ENCODE measurements around the gene KCNJ18.
"Not testable (repeated sequence)": the region's sequence is repeated elsewhere in the genome, so short reads cannot be mapped to it uniquely, and the experiment has no call there.

Gene KCNJ18

DNA sequence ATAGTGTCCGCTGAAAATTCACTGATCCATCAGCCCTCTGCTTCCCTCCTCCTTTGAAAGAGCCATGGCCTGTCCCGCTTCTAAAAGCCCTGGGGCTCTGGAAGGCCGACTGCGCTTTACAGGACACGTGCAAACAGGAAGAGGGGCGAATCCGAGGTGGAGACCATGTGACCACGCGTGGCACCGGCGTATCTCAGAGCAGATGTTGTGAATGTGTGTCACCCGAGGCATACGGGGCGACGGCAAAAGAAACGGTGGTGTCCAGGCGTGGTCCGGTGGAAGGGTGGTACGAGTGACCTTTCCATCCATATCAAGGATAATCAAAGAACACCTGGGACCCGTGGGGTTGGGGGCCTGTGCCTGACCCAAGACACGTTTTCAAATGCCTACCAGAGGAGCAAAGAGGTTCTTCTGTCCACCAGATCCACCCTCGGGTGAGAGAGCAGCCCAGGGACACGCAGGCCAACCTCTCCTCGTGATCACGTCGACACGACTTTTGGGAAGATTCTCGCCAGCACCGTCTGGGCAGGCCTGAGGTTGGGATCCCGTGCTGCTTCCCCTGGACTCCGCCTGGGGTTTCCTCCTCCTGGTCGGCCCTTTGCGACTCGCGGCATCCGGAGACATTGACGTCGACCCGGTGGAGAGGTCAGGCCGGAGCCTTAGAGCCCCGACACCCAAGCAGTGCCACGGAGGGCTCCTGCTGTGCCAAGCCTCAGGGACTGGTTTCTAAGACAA is 7.1 kb upstream of the KCNJ18 start:
- H3K27ac ChIP-seq; H3K4me3 ChIP-seq; DNase-seq (ENCODE audit: low spot score): not testable (repeated sequence)

DNA sequence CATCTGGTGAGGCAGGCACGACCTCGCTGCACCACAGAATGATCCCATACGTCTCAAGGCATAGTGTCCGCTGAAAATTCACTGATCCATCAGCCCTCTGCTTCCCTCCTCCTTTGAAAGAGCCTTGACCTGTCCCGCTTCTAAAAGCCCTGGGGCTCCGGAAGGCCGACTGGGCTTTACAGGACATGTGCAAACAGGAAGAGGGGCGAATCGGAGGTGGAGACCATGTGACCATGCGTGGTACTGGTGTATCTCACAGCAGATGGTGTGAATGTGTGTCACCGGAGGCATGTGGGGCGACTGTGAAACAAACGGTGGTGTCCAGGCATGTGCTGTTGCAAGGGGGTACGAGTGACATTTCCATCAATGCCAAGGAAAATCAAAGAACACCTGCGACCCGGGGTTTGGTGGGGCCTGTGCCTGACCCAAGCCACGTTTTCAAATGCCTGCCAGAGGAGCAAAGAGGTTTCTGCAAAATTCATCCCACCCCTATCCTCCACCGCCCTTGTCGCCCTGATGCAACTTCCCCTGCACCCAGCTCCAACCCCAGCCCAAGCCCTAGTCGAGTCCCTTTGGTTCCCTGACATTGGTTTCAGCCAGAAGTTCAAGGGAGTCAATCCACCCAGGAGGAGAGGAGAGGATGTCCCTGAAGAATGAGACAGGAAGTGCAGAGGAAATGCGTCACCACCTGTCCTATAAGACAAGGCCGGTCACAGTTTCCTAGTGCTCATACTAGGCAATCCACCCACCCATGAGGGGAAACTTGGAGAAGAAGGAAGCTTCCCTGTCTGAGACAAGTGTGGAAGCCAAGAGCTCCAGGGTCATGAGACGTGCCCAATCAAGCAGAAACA is 5.9 kb upstream of the KCNJ18 start:
- H3K27ac ChIP-seq: no peak overlapping the region
- no peak overlapping the region for H3K4me3 ChIP-seq
- DNase-seq (ENCODE audit: low spot score): no peak
- no peak for TF ChIP-seq CTCF (IDR thresholded peaks at IDR 0.05)

GRCh38 chr17:21687136-21687953 is 5.0 kb upstream of the KCNJ18 start:
- DNase-seq (ENCODE audit: low spot score): no peak
- no peak for TF ChIP-seq CTCF (IDR thresholded peaks at IDR 0.05)

DNA sequence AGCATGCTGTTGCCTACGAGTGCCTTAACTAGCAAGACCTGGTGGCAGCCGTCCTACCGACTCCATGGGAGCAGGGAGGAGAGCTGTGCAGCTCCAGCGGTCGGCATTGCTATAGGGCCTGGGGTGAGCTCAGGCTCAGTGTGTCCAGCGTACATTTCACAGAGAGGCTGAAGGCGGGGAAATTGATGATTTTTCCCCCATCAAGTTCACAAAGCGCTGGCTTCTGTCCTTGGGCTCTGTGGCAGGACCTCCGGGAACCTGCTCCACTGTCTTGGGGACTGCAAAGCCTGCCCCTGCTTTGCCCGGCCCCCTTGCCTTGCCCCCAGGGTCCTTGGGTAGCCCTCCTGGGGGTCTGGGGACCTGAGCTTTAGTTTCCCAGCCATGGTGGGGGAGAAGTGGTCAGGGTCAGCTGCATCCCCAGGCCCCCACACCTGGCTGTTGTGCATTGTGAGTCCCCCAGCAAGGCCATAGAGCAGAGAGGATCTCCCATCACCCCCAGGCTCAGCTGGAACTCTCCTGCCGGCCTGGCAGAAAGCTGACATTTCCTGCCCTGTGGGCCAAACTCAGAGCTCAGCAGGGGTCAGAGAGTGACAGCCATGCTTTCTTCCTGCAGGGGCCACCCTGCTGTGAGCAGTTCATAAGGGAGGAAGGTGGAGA is 3.9 kb upstream of the KCNJ18 start:
- Histone ChIP-seq H3K4me3 (no peak overlapping the region), H3K27ac (no peak overlapping the region)
- TF ChIP-seq CTCF (IDR thresholded peaks at IDR 0.05): no peak
- no peak for DNase-seq (ENCODE audit: low spot score)

More at GRCh38 chr17:21687136-21687953, 5.0 kb upstream of the KCNJ18 start:
- no peak overlapping the region for H3K4me3 ChIP-seq
- no peak overlapping the region for H3K27ac ChIP-seq

- no peak overlapping the region for H3K27ac ChIP-seq
- no peak overlapping the region for H3K4me3 ChIP-seq
- TF ChIP-seq CTCF (IDR thresholded peaks at IDR 0.05): no peak
- DNase-seq (ENCODE audit: low spot score): no peak
Observed at GRCh38 chr17:21689604-21690003, 2.7 kb upstream of the KCNJ18 start.

DNA sequence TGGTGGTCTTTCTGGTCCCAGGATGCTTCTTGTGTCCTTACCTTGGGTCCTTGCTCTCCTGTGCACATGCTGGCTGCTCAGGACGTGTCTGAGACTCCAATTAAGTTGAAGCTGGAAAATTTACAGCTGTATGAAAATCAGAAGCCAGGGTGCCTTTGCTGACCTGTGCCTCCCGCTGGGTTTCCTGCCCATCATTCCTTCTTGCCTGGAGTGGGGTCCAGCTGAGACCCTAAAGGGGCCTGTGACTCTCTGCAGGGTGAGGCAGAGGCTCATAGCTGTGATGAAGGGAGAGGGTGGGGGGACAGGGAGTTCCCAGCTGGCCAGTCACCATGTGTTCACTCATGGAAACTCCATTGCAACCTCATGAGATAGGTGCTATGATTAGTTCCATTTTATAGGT is 1.5 kb upstream of the KCNJ18 start:
- not testable (repeated sequence) for H3K27ac ChIP-seq; DNase-seq (ENCODE audit: low spot score); H3K4me3 ChIP-seq

DNA sequence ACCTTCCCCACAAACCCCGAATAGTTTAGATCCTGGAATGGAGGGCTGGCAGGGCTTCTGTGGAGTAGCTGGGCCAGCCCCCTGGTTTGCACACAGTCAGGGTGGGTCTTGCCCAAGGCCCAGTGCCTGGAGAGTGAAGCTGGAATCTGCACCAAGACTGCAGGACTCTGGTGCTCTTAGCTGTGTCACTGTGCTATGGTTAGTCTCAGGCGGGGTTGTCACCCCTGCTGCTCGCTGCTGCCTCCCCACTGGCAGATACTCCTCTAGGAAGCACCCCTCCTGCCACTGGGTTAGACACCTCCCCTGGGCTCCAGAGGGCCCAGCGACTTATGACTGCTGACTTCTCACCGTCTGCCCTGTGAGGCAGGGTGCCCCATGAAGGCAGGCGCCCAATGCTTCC is 842 bp upstream of the KCNJ18 start:
- not testable (repeated sequence) for H3K4me3 ChIP-seq; DNase-seq (ENCODE audit: low spot score); H3K27ac ChIP-seq

DNA sequence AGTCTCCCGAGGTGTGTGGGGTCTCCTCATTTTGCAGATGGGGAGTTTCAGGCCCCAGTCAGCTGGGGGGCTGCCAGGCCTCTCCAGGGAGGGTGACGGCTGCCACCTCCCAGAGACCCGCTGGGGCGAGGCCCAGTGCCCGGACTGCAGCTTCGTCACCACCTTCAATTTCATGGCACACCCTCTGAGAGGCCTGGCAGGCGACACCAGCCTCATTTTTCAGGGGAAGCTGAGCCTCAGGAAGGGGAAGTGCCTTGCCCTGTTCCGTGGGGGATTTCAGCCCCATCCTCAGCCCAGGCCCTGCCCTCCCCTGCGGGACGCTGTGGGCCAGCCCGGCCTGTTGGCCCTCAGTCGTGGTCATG is 362 bp downstream of the KCNJ18 start:
- not testable (repeated sequence) for H3K27ac ChIP-seq; DNase-seq (ENCODE audit: low spot score); H3K4me3 ChIP-seq

- not testable (repeated sequence) for H3K27ac ChIP-seq; DNase-seq (ENCODE audit: low spot score); H3K4me3 ChIP-seq
Observed at GRCh38 chr17:21693391-21693796, 1.1 kb downstream of the KCNJ18 start.

- not testable (repeated sequence) for H3K27ac ChIP-seq; DNase-seq (ENCODE audit: low spot score); H3K4me3 ChIP-seq
Observed at GRCh38 chr17:21693937-21694336, 1.6 kb downstream of the KCNJ18 start.

DNA sequence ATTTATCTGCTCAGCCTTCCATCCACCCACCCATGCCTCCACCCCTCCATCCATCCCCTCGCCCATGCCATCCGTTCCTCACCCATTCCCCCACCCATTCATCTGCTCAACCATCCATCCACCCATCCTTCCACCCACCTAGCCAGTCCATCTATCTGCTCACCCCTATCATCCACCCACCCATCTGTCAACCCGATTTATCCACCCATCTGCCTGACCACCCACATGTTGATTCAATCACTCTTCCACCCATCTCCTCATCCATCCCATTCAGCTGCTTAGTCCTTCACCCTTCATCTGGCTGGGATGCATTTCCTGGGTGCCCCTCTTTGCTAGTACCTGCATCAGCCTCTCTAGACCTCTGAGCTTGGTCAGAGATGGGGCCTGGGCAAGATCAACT is 3.9 kb downstream of the KCNJ18 start:
- H3K27ac ChIP-seq; H3K4me3 ChIP-seq; DNase-seq (ENCODE audit: low spot score): not testable (repeated sequence)

- not testable (repeated sequence) for H3K27ac ChIP-seq; H3K4me3 ChIP-seq; DNase-seq (ENCODE audit: low spot score)
Observed at GRCh38 chr17:21696842-21697507, 4.7 kb downstream of the KCNJ18 start.

- not testable (repeated sequence) for H3K4me3 ChIP-seq; H3K27ac ChIP-seq; DNase-seq (ENCODE audit: low spot score)
Observed at GRCh38 chr17:21697508-21697860, 5.2 kb downstream of the KCNJ18 start.

Data from coronary artery (tissue), 2 donors.